Right atrium auricular region (tissue), 2 donors: Measurements from ENCODE around the gene AMFR. TPM values are rescaled to one million over a fixed set of nuclear protein-coding genes. Genes with fewer than 3 reads are reported as not detected.

ENCODE experiments used
- DNase-seq: peaks from one replicate; pipeline ENCODE4 v3.0.0-alpha.2; 2019; ENCODE audit warnings: low spot score
- H3K27ac ChIP-seq, 2 donors: fragments of 200-600 bp; sonication (generic); 1 replicate in 1 of 2; 2 replicates in 1 of 2; pipeline ENCODE4 v1.5.1; 2016 to 2019
- H3K27me3 ChIP-seq, 2 donors: fragments of 200-600 bp; sonication (generic); one replicate each; pipeline versions ENCODE4 v1.5.1 to v1.6.0; 2017 to 2019
- H3K36me3 ChIP-seq: fragments of 200-600 bp; sonication (generic); one replicate; pipeline ENCODE4 v1.5.1; 2016
- H3K4me1 ChIP-seq, 2 donors: fragments of 200-600 bp; sonication (generic); one replicate each; pipeline versions ENCODE4 v1.5.1 to v1.6.0; 2017 to 2019
- H3K4me3 ChIP-seq, 2 donors: fragments of 200-600 bp; sonication (generic); 1 replicate in 1 of 2; 2 replicates in 1 of 2; pipeline ENCODE4 v1.5.1; 2017 to 2019; ENCODE audit warnings: mild to moderate bottlenecking in 1 of 2, moderate library complexity in 1 of 2
- H3K9me3 ChIP-seq, 2 donors: fragments of 200-600 bp; sonication (generic); one replicate each; pipeline ENCODE4 v1.5.1; 2019
- total RNA-seq, 2 donors: library from RNA; depleted of rRNA; stranded (reverse); fragments of >200 nt; gene quantifications; one replicate each; pipeline ENCODE4 v1.1.0, GENCODE V29; 2016
- TF ChIP-seq, protein P1 (sequence below), 2 donors: fragments of 200-600 bp; sonication (generic); IDR thresholded peaks; one replicate each; pipeline ENCODE4 v1.5.1; 2019; ENCODE audit warnings: antibody characterized with exemption in 2 of 2

Gene AMFR
- total RNA-seq, 2 donors from 2014 or later, result 110 to 153 TPM

GRCh38 chr16:56312028-56312300 lies 113.4 kb downstream of the AMFR start:
- no peak overlapping the region for H3K4me3 ChIP-seq
- peak overlapping the region in 1 of 2 donors; percentile 42 for H3K27ac ChIP-seq
- no peaks in the 10 kb centered on the region for H3K36me3 ChIP-seq
- H3K9me3 ChIP-seq, result no peaks in the 10 kb centered on the region
- TF ChIP-seq, protein P1, sequence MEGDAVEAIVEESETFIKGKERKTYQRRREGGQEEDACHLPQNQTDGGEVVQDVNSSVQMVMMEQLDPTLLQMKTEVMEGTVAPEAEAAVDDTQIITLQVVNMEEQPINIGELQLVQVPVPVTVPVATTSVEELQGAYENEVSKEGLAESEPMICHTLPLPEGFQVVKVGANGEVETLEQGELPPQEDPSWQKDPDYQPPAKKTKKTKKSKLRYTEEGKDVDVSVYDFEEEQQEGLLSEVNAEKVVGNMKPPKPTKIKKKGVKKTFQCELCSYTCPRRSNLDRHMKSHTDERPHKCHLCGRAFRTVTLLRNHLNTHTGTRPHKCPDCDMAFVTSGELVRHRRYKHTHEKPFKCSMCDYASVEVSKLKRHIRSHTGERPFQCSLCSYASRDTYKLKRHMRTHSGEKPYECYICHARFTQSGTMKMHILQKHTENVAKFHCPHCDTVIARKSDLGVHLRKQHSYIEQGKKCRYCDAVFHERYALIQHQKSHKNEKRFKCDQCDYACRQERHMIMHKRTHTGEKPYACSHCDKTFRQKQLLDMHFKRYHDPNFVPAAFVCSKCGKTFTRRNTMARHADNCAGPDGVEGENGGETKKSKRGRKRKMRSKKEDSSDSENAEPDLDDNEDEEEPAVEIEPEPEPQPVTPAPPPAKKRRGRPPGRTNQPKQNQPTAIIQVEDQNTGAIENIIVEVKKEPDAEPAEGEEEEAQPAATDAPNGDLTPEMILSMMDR (IDR thresholded peaks at IDR 0.05), result no peak
- no peak for DNase-seq
- no peaks in the 10 kb centered on the region for H3K27me3 ChIP-seq
- H3K4me1 ChIP-seq, result peaks cover 0 to 12% of the 10 kb centered on the region in 2 donors

Other genes starting within 250 kb of the AMFR start
- 10 to 100 TPM; 43.1 to 54.8 TPM for gene GNAO1, start 234.1 kb downstream of the AMFR start, total RNA-seq
- gene NUDT21, start 25.8 kb upstream of the AMFR start, total RNA-seq, result 10 to 100 TPM; 37.0 to 43.7 TPM
- 10 to 100 TPM; 18.0 to 23.7 TPM for gene OGFOD1, start 26.0 kb upstream of the AMFR start, total RNA-seq
- gene BBS2, start 94.5 kb upstream of the AMFR start, total RNA-seq, result 10 to 100 TPM; 28.6 to 49.6 TPM
- not detected for gene MT4, start 139.5 kb upstream of the AMFR start, total RNA-seq
- not detected for gene MT3, start 164.0 kb upstream of the AMFR start, total RNA-seq
- 100 to 1,000 TPM in 1 of 2 donors, 10 to 100 TPM in 1; 33.3 to 118 TPM for gene MT2A, start 183.0 kb upstream of the AMFR start, total RNA-seq
- 100 to 1,000 TPM; 129 to 210 TPM for gene MT1E, start 200.2 kb upstream of the AMFR start, total RNA-seq
- gene MT1M, start 207.1 kb upstream of the AMFR start, total RNA-seq, result 1 to 10 TPM; 5.2 to 9.9 TPM
- gene MT1A, start 213.1 kb upstream of the AMFR start, total RNA-seq, result 10 to 100 TPM in 1 of 2 donors, not detected in 1; 30.0 TPM
- not detected for gene MT1B, start 226.3 kb upstream of the AMFR start, total RNA-seq
- 1 to 10 TPM; 3.2 to 6.1 TPM for gene MT1F, start 232.4 kb upstream of the AMFR start, total RNA-seq
- gene MT1G, start 242.5 kb upstream of the AMFR start, total RNA-seq, result 1 to 10 TPM in 1 of 2 donors, not detected in 1; 7.2 TPM
- gene MT1H, start 244.3 kb upstream of the AMFR start, total RNA-seq, result not detected